ENCODE measurements around the gene HOMER3. TPM values are rescaled to one million over a fixed set of nuclear protein-coding genes. Genes with fewer than 3 reads are reported as not detected.

The HOMER3 gene
- total and polyA plus RNA-seq, 2 of the 13 experiments (the other 11 are each of a cell fraction or from before 2014, with no cell fraction given), result 21.3 to 27.3 TPM

DNA sequence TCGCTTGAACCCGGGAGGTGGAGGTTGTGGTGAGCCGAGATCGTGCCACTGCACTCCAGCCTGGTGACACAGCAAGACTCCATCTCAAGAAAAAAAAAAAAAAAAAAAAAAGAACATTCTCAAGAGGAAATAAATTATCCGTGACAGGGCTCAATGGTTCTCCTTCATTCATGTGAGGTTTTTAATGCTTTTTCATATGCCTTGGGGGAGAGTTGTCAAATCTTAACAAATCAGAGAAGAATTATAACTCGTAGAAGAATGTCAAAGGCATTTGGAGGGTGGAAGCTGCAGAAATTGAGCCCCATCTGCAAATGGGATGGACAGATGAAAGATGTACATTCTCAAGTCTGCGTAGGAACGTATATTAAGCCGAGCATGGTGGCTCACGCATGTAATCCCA is 34.9 kb upstream of the HOMER3 start:
- Histone ChIP-seq H2AFZ (ENCODE audit: low read length) (no peak overlapping the region), H3K27me3 (ENCODE audit: control insufficient read depth in 1 of 2, insufficient read depth in 2 of 2, low read length in 2 of 2) (0 out of 5 replicates have a peak, but pooled peaks cover 0 to 4% of the 10 kb centered on the region in 2 experiments), H3K27ac (ENCODE audit: extremely low read length, insufficient read depth, low read length) (no peak overlapping the region), H3K4me2 (ENCODE audit: low read depth, low read length) (no peak overlapping the region), H3K4me1 (ENCODE audit: insufficient read depth, low read length) (peaks cover 51% of the 10 kb centered on the region), H3K36me3 (replicated peaks in 1 of 2; ENCODE audit: control insufficient read depth in 1 of 2, insufficient read depth in 2 of 2, low read length in 2 of 2) (no peaks in the 10 kb centered on the region), H4K20me1 (ENCODE audit: insufficient read depth, low read length) (no peaks in the 10 kb centered on the region), H3K4me3 (replicated peaks in 1 of 3; ENCODE audit: insufficient read depth in 1 of 3, low read depth in 2 of 3, low read length in 3 of 3) (no peak overlapping the region), H3K79me2 (ENCODE audit: insufficient read depth, low read length) (no peaks in the 10 kb centered on the region), H3K9ac (ENCODE audit: insufficient read depth, low read depth, low read length) (no peak overlapping the region), H3K9me3 (ENCODE audit: low read length) (no peaks in the 10 kb centered on the region)
- ATAC-seq, result no peak
- ChIA-PET POLR2A (no interaction called here), CTCF (ENCODE audit: low intra/inter-chr PET ratio, low total read pairs) (no interaction called here)
- DNase-seq (ENCODE audit: low spot score), result no peak
- intact Hi-C loops (cut with micrococcal nuclease; ENCODE audit: unreplicated experiment) (no loop called here), in situ Hi-C loops (cut with HindIII; ENCODE audit: extremely low pct_ligation_motif_present, low pct_unique_long_range_greater_than_20kb) (no loop called here)
- BruUV-seq (replicated peaks), result no TSS peak
- WGBS (ENCODE audit: low lambda C conversion rate), result 70% methylated on average over 10 of the region's 10 CpGs
- FAIRE-seq, result no peak
- TF ChIP-seq ZNF460 (CRISPR knock-in tag; IDR thresholded peaks at IDR 0.05; ENCODE audit: borderline replicate concordance) (no peak), ZNF225 (CRISPR knock-in tag; IDR thresholded peaks at IDR 0.05) (no peak), TERF1 (CRISPR knock-in tag; IDR thresholded peaks at IDR 0.05) (no peak), ZNF790 (CRISPR knock-in tag; IDR thresholded peaks at IDR 0.05; ENCODE audit: borderline replicate concordance) (no peak), TBP (CRISPR knock-in tag; IDR thresholded peaks at IDR 0.05) (no peak)
- TF ChIP-seq, protein P1, sequence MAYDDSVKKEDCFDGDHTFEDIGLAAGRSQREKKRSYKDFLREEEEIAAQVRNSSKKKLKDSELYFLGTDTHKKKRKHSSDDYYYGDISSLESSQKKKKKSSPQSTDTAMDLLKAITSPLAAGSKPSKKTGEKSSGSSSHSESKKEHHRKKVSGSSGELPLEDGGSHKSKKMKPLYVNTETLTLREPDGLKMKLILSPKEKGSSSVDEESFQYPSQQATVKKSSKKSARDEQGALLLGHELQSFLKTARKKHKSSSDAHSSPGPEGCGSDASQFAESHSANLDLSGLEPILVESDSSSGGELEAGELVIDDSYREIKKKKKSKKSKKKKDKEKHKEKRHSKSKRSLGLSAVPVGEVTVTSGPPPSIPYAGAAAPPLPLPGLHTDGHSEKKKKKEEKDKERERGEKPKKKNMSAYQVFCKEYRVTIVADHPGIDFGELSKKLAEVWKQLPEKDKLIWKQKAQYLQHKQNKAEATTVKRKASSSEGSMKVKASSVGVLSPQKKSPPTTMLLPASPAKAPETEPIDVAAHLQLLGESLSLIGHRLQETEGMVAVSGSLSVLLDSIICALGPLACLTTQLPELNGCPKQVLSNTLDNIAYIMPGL (CRISPR knock-in tag; IDR thresholded peaks at IDR 0.05; ENCODE audit: borderline replicate concordance in 1 of 2, low read depth in 1 of 2), result no peak
- TF ChIP-seq, protein P2, sequence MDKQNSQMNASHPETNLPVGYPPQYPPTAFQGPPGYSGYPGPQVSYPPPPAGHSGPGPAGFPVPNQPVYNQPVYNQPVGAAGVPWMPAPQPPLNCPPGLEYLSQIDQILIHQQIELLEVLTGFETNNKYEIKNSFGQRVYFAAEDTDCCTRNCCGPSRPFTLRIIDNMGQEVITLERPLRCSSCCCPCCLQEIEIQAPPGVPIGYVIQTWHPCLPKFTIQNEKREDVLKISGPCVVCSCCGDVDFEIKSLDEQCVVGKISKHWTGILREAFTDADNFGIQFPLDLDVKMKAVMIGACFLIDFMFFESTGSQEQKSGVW (CRISPR knock-in tag; IDR thresholded peaks at IDR 0.05; ENCODE audit: borderline replicate concordance), result no peak
